Endothelial cell of umbilical vein (primary cell): Measurements from ENCODE around the gene CHD9.

Experiments
- JUN ChIP-seq: IDR thresholded peaks from 2 replicates; pipeline ENCODE4 v1.6.1; 2011; ENCODE audit warnings: borderline replicate concordance, low read depth; ENCODE audit not compliant: insufficient read length, insufficient read depth
- POLR2A ChIP-seq: IDR thresholded peaks from 2 replicates; pipeline ENCODE4 v1.6.1; 2012; ENCODE audit warnings: low read depth, mild to moderate bottlenecking, control low read depth, low read length
- TF ChIP-seq, protein P1 (sequence below), 2 donors: IDR thresholded peaks; 1 replicate in 1 of 2; 2 replicates in 1 of 2; pipeline ENCODE4 v1.5.1; 2011; ENCODE audit warnings: low read length in 2 of 2, mild to moderate bottlenecking in 2 of 2, moderate library complexity in 2 of 2, control low read depth in 1 of 2, inconsistent platforms in 1 of 2, low read depth in 1 of 2; ENCODE audit not compliant: insufficient read depth in 1 of 2; ENCODE audit errors: extremely low read depth in 1 of 2

DNA sequence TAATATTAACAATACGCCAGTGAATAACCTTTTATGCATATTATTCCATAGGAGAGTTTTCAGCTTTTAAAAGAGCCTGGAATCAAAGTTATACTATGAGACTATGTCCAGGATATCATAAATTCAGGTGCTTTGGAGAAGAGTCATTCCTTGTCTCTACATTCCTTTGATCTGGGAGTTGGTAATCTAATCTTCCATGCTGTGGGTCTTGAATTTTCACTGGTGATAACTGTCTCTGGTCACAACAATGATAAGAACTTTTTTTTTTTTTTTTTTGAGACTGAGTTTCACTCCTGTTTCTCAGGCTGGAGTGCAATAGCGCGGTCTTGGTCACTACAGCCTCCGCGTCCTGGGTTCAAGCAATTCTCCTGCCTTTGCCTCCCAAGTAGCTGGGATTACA is 50.8 kb downstream of the CHD9 start:
- TF ChIP-seq, protein P1, sequence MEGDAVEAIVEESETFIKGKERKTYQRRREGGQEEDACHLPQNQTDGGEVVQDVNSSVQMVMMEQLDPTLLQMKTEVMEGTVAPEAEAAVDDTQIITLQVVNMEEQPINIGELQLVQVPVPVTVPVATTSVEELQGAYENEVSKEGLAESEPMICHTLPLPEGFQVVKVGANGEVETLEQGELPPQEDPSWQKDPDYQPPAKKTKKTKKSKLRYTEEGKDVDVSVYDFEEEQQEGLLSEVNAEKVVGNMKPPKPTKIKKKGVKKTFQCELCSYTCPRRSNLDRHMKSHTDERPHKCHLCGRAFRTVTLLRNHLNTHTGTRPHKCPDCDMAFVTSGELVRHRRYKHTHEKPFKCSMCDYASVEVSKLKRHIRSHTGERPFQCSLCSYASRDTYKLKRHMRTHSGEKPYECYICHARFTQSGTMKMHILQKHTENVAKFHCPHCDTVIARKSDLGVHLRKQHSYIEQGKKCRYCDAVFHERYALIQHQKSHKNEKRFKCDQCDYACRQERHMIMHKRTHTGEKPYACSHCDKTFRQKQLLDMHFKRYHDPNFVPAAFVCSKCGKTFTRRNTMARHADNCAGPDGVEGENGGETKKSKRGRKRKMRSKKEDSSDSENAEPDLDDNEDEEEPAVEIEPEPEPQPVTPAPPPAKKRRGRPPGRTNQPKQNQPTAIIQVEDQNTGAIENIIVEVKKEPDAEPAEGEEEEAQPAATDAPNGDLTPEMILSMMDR (IDR thresholded peaks at IDR 0.05; ENCODE audit: extremely low read depth in 1 of 2, insufficient read depth in 1 of 2, low read depth in 1 of 2, low read length in 2 of 2), result no peak
- TF ChIP-seq JUN, result no peak
- TF ChIP-seq POLR2A, result no peak
